ENCODE measurements around the gene RALGPS1. TPM values are rescaled to one million over a fixed set of nuclear protein-coding genes. Genes with fewer than 3 reads are reported as not detected.

The RALGPS1 gene
- total RNA-seq, 1 donor from 2014 or later: 15.2 TPM

GRCh38 chr9:127166111-127166510 lies 251.5 kb downstream of the RALGPS1 start:
- no peak overlapping the region for H3K4me3 ChIP-seq
- intact Hi-C loops (cut with DNase I): no loop called here
- peaks cover 34% of the 10 kb centered on the region for H3K4me1 ChIP-seq
- no peaks in the 10 kb centered on the region for H3K9me3 ChIP-seq
- no peaks in the 10 kb centered on the region for H3K36me3 ChIP-seq
- no peak overlapping the region for H3K27ac ChIP-seq
- no peak for TF ChIP-seq POLR2A (IDR thresholded peaks at IDR 0.05)
- H3K27me3 ChIP-seq: no peaks in the 10 kb centered on the region
- DNase-seq (ENCODE audit: extremely low spot score in 2 of 2): no peak

GRCh38 chr9:127166651-127167524 lies 252.3 kb downstream of the RALGPS1 start:
- H3K9me3 ChIP-seq: no peaks in the 10 kb centered on the region
- no peak for TF ChIP-seq POLR2A (IDR thresholded peaks at IDR 0.05)
- TF ChIP-seq POLR2AphosphoS5 (IDR thresholded peaks at IDR 0.05; ENCODE audit: insufficient read depth in 1 of 2, low read depth in 1 of 2): peak in 1 of 2 donors; percentile 34
- no peak for TF ChIP-seq CTCF (IDR thresholded peaks at IDR 0.05)
- intact Hi-C loops (cut with DNase I): no loop called here
- no peak overlapping the region for H3K27ac ChIP-seq
- no peak overlapping the region for H3K4me3 ChIP-seq
- H3K4me1 ChIP-seq: peaks cover 26% of the 10 kb centered on the region
- H3K27me3 ChIP-seq: no peaks in the 10 kb centered on the region
- H3K36me3 ChIP-seq: no peaks in the 10 kb centered on the region
- no peak for DNase-seq (ENCODE audit: extremely low spot score in 2 of 2)

- Histone ChIP-seq H3K27me3 (no peaks in the 10 kb centered on the region), H3K4me3 (no peak overlapping the region), H3K36me3 (no peaks in the 10 kb centered on the region), H3K9me3 (no peaks in the 10 kb centered on the region), H3K4me1 (peaks cover 18% of the 10 kb centered on the region), H3K27ac (no peak overlapping the region)
- intact Hi-C loops (cut with DNase I): no loop called here
- DNase-seq (ENCODE audit: extremely low spot score in 2 of 2): peak in 1 of 2 donors; percentile 80
- TF ChIP-seq CTCF (IDR thresholded peaks at IDR 0.05) (no peak), POLR2A (IDR thresholded peaks at IDR 0.05) (no peak)
These were observed 253.2 kb downstream of the RALGPS1 start for GRCh38 chr9:127167560-127168326.

GRCh38 chr9:127168756-127169574 lies 254.4 kb downstream of the RALGPS1 start:
- peak in 1 of 2 donors; percentile 85 for DNase-seq (ENCODE audit: extremely low spot score in 2 of 2)

More at GRCh38 chr9:127168756-127169574, 254.4 kb downstream of the RALGPS1 start:
- intact Hi-C loops (cut with DNase I): no loop called here
- H3K4me3 ChIP-seq: no peak overlapping the region
- no peaks in the 10 kb centered on the region for H3K9me3 ChIP-seq
- no peaks in the 10 kb centered on the region for H3K27me3 ChIP-seq
- TF ChIP-seq CTCF (IDR thresholded peaks at IDR 0.05) (no peak), POLR2A (IDR thresholded peaks at IDR 0.05) (no peak), POLR2AphosphoS5 (IDR thresholded peaks at IDR 0.05; ENCODE audit: insufficient read depth in 1 of 2, low read depth in 1 of 2) (no peak)
- H3K4me1 ChIP-seq: peaks cover 12% of the 10 kb centered on the region
- H3K36me3 ChIP-seq: no peaks in the 10 kb centered on the region
- peak overlapping the region; percentile 56 for H3K27ac ChIP-seq

Measured in vagina (tissue), 2 donors.